GM12878 (cell line): Measurements from ENCODE around the gene TCEAL6. TPM values are rescaled to one million over a fixed set of nuclear protein-coding genes. Genes with fewer than 3 reads are reported as not detected.

ENCODE experiments used
- ATAC-seq: fragments of 200-7000 bp; cut with Tn5 transposase; 3 replicates; pipeline ENCODE4 v1.9.1; 2020; ENCODE audit warnings: mild to moderate bottlenecking, moderate library complexity
- BruUV-seq: library from RNA; stranded (reverse); fragments of 400-500 nt; replicated peaks from 2 replicates; lab custom pipeline; 2021; lab: Mats Ljungman, UMichigan
- CTCF ChIA-PET: fragments of 300-600 bp; sonication (Branson Sonifier 250); formaldehyde crosslinking; extraction: SDS; loops from one replicate; lab custom pipeline; 2021; ENCODE audit warnings: inconsistent platforms; lab: Yijun Ruan, JAX
- POLR2A ChIA-PET: fragments of 350-600 bp; formaldehyde crosslinking; extraction: SDS; loops from one replicate; lab custom pipeline; 2021; ENCODE audit warnings: inconsistent platforms; lab: Charles Lee
- RAD21 ChIA-PET: fragments of 300-600 bp; sonication (Branson Sonifier 250); formaldehyde crosslinking; loops from one replicate; lab custom pipeline; 2023; ENCODE audit warnings: antibody characterized with exemption; ENCODE audit not compliant: unreplicated experiment; lab: Charles Lee
- SMC1A ChIA-PET: fragments of 300-600 bp; sonication (Branson Sonifier 250); formaldehyde crosslinking; loops from one replicate; lab custom pipeline; 2023; ENCODE audit not compliant: unreplicated experiment, uncharacterized antibody; lab: Charles Lee
- DNase-seq: peaks from one replicate; pipeline ENCODE4 v3.0.0-alpha.2; 2011; ENCODE audit warnings: low read depth, low spot score
- FAIRE-seq: peaks from 3 replicates; lab custom pipeline; 2011; peaks lifted over from hg19 to GRCh38; lab: Jason Lieb, UNC
- H2AFZ ChIP-seq: 2 replicates; pipeline ENCODE4 v1.6.0; 2011; ENCODE audit warnings: low read depth, low read length, control low read depth; ENCODE audit not compliant: control insufficient read depth
- H3K27ac ChIP-seq: 2 replicates; pipeline ENCODE4 v1.5.1; 2011; ENCODE audit warnings: control low read depth; ENCODE audit not compliant: control insufficient read depth, insufficient read depth
- H3K27me3 ChIP-seq, 2 experiments: replicated peaks in 1 of 2; 2 replicates each; pipeline versions ENCODE4 v1.6.0 to v1.6.1; 2011; ENCODE audit warnings: low read length in 1 of 2; ENCODE audit not compliant: control insufficient read depth in 2 of 2, insufficient read depth in 2 of 2
- H3K36me3 ChIP-seq, 2 experiments: 2 replicates each; pipeline ENCODE4 v1.5.1; 2011; ENCODE audit warnings: low read length in 1 of 2; ENCODE audit not compliant: control insufficient read depth in 2 of 2, insufficient read depth in 2 of 2
- H3K4me1 ChIP-seq: 2 replicates; pipeline ENCODE4 v1.6.1; 2011; ENCODE audit warnings: mild to moderate bottlenecking, low read length, moderate library complexity, mixed read lengths; ENCODE audit not compliant: control insufficient read depth, insufficient read depth
- H3K4me2 ChIP-seq: 2 replicates; pipeline ENCODE4 v1.6.0; 2011; ENCODE audit warnings: control low read depth; ENCODE audit not compliant: control insufficient read depth, insufficient read depth
- H3K4me3 ChIP-seq: fragments of 200-600 bp; sonication (generic); 2 replicates; pipeline ENCODE4 v1.5.1; 2016
- H3K79me2 ChIP-seq: 2 replicates; pipeline ENCODE4 v1.6.0; 2011; ENCODE audit warnings: low read length; ENCODE audit not compliant: control insufficient read depth, insufficient read depth
- H3K9ac ChIP-seq: 2 replicates; pipeline ENCODE4 v1.8.0; 2011; ENCODE audit warnings: low read length, control low read depth, mixed read lengths; ENCODE audit not compliant: control insufficient read depth, insufficient read depth
- H3K9me3 ChIP-seq: replicated peaks from 3 replicates; pipeline ENCODE4 v1.5.1; 2011; ENCODE audit warnings: mild to moderate bottlenecking, low read length; ENCODE audit not compliant: control insufficient read depth, insufficient read depth
- H4K20me1 ChIP-seq: 2 replicates; pipeline ENCODE4 v1.6.0; 2011; ENCODE audit not compliant: control insufficient read depth, insufficient read depth
- BACH1 ChIP-seq: fragments of 450-650 bp; IDR thresholded peaks from 2 replicates; pipeline ENCODE4 v1.6.1; 2017; ENCODE audit warnings: mild to moderate bottlenecking, borderline replicate concordance
- CREB1 ChIP-seq: IDR thresholded peaks from 2 replicates; pipeline ENCODE4 v1.6.1; 2012; ENCODE audit warnings: low read depth, mild to moderate bottlenecking, inconsistent platforms
- ESRRA ChIP-seq: IDR thresholded peaks from 2 replicates; pipeline ENCODE4 v1.6.1; 2012; ENCODE audit warnings: mild to moderate bottlenecking, low read length, improper control_type of control experiment
- MTA2 ChIP-seq: fragments of 450-650 bp; IDR thresholded peaks from 2 replicates; pipeline ENCODE4 v1.6.1; 2016; ENCODE audit warnings: low read depth, mild to moderate bottlenecking, moderate library complexity
- POLR2A ChIP-seq: IDR thresholded peaks from 2 replicates; pipeline ENCODE4 v1.6.1; 2011; ENCODE audit warnings: low read depth, mild to moderate bottlenecking, low read length
- STAT1 ChIP-seq: fragments of 450-650 bp; conservative IDR thresholded peaks from 2 replicates; pipeline ENCODE4 v1.6.1; 2014; ENCODE audit warnings: antibody characterized with exemption, mild to moderate bottlenecking
- YY1 ChIP-seq: IDR thresholded peaks from 2 replicates; pipeline ENCODE4 v1.6.1; 2011; ENCODE audit warnings: low read depth, mild to moderate bottlenecking, low read length
- WGBS: methylation state at CpG from one replicate; pipeline ENCODE4 v1.1.6; 2016; ENCODE audit warnings: low lambda C conversion rate; ENCODE audit not compliant: insufficient replicate concordance, insufficient coverage; ENCODE audit errors: missing lambda C conversion rate; 5-methylcytosine and 5-hydroxymethylcytosine counted together
- in situ Hi-C: fragments of 300-500 bp; cut with MboI; formaldehyde crosslinking; loops from 9 replicates; pipeline ENCODE4 v1.14.3; 2018; ENCODE audit warnings: mixed read lengths
- intact Hi-C: fragments of 100-400 bp; cut with micrococcal nuclease; formaldehyde crosslinking; loops from one replicate; pipeline ENCODE4 v1.14.2; 2022; ENCODE audit not compliant: unreplicated experiment
- polyA plus RNA-seq, 11 experiments: library from polyadenylated mRNA; depleted of rRNA in 4 of 11; unstranded in 6 of 11; stranded (reverse) in 5 of 11; fragments of >200 nt; fragmentation: Nextera tagmentation in 4 of 11; fragmentation: Illumina TruSeq in 1 of 11; extraction: Ambion mirVana in 4 of 11; extraction: Trizol in 1 of 11; gene quantifications; 1 replicate in 1 of 11; 2 replicates in 10 of 11; pipeline versions ENCODE4 v1.2.1 to v1.2.3, GENCODE V29; 2011 to 2016; ENCODE audit warnings: inconsistent platforms in 2 of 11, missing spikeins in 2 of 11, low read depth in 1 of 11
- total RNA-seq, 4 experiments: library from RNA; depleted of rRNA in 3 of 4; stranded (reverse); fragments of >200 nt in 3 of 4; fragmentation: Illumina TruSeq in 1 of 4; extraction: Trizol in 1 of 4; gene quantifications; 2 replicates each; pipeline versions ENCODE4 v1.2.1 to v1.2.3, GENCODE V29; 2013 to 2021

The TCEAL6 gene
- total and polyA plus RNA-seq, 10 of the 15 experiments (the other 5 are each of a cell fraction or from before 2014, with no cell fraction given) = not detected

- 44% methylated on average over 13 of the region's 15 CpGs for WGBS
- H3K9ac ChIP-seq = peak within 1 kb of the TSS; percentile 44; the same call in 1 of the 2 replicates
- CTCF ChIA-PET = no interaction called here
Observed at GRCh38 chrX:102155806-102156179, 13.5 kb upstream of the TCEAL6 start, which contains the start of gene BEX5. Gene BEX5, minus strand, starts transcription at chrX:102155977. Its CDS starts 1,712 bp downstream, at chrX:102154265.

GRCh38 chrX:102154900-102155805 is 12.9 kb upstream of the TCEAL6 start:
- no peaks in the 10 kb centered on the region for H3K79me2 ChIP-seq
- ChIA-PET POLR2A (no interaction called here), RAD21 (no interaction called here), CTCF (no interaction called here), SMC1A (no interaction called here)
- no peaks in the 10 kb centered on the region; the same call in 2 of the 3 replicates for H3K9me3 ChIP-seq
- H3K9ac ChIP-seq = peak overlapping the region; percentile 44; the same call in 1 of the 2 replicates
- H3K36me3 ChIP-seq = no peaks in the 10 kb centered on the region
- TF ChIP-seq BACH1 (no peak), POLR2A (no peak), YY1 (peak; percentile 77)
- FAIRE-seq (no peak), ATAC-seq (no peak), DNase-seq (no peak)
- no peaks in the 10 kb centered on the region for H4K20me1 ChIP-seq
- no peaks in the 10 kb centered on the region for H3K4me1 ChIP-seq
- no peak overlapping the region for H3K27ac ChIP-seq
- intact Hi-C loops = loop anchor here (10.0 kb wide), 1 partner anchor 710 kb away; no protein-coding TSS in a partner anchor
- peak overlapping the region; percentile 45 for H2AFZ ChIP-seq
- peak overlapping the region; percentile 50 for H3K4me3 ChIP-seq
- H3K4me2 ChIP-seq = peak overlapping the region; percentile 30; the same call in 1 of the 2 replicates
- in situ Hi-C loops = no loop called here
- no TSS peak for BruUV-seq
- H3K27me3 ChIP-seq = no peaks in the 10 kb centered on the region
- WGBS = 44% methylated on average over 31 of the region's 32 CpGs

More at GRCh38 chrX:102155806-102156179, 13.5 kb upstream of the TCEAL6 start, which contains the start of gene BEX5:
- POLR2A ChIA-PET = no interaction called here
- H3K4me1 ChIP-seq = no peaks in the 10 kb centered on the region
- in situ Hi-C loops (no loop called here), intact Hi-C loops (loop anchor here (10.0 kb wide), 1 partner anchor 709 kb away; no protein-coding TSS in a partner anchor)
- FAIRE-seq = no peak
- H3K9me3 ChIP-seq = no peaks in the 10 kb centered on the region; the same call in 2 of the 3 replicates
- BruUV-seq = no TSS peak
- SMC1A ChIA-PET = no interaction called here
- no peaks in the 10 kb centered on the region for H3K27me3 ChIP-seq
- H3K4me3 ChIP-seq = peak within 1 kb of the TSS; percentile 50
- RAD21 ChIA-PET = no interaction called here
- peak within 1 kb of the TSS; percentile 30; the same call in 1 of the 2 replicates for H3K4me2 ChIP-seq
- no peak for DNase-seq
- TF ChIP-seq STAT1 (no peak), ESRRA (no peak), CREB1 (peak; percentile 56; the same call in 1 of the 2 replicates), POLR2A (0 out of 2 replicates have a peak, but pooled peaks have one; percentile 42), MTA2 (no peak)
- H4K20me1 ChIP-seq = no peaks in the 10 kb centered on the region
- H2AFZ ChIP-seq = peak within 1 kb of the TSS; percentile 45
- no peak within 1 kb of the TSS for H3K27ac ChIP-seq
- H3K79me2 ChIP-seq = no peaks in the 10 kb centered on the region
- ATAC-seq = peak; percentile 42; the same call in 2 of the 3 replicates
- no peaks in the 10 kb centered on the region for H3K36me3 ChIP-seq
